NCI-H2107 treated with DMSO at 0.1 percent for 48 hours (cell line): ENCODE results near the gene KIF26B.

ENCODE experiments used
- DNase-seq: peaks from one replicate; lab custom pipeline; 2025; ENCODE audit not compliant: unreplicated experiment; lab: John Stamatoyannopoulos, UW

Gene KIF26B

DNA sequence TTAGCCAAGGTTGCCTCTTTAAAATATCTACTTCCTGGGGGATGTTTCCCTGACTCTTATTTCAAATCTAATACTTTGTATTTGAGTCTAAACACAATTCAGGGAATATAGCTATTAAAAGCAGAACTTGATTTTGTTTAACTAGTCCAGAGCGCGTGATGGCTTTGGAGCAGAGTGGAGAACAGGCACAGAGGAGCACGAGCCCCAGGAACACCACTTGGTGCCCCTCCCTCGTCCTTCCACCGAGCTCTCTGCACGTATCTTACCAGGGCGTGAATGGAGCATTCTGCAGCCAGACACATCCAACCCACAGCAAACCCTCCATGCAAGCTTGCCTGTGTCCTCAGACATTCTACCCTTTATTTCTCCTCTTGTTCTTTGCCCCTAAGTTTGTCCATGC is 14.1 kb downstream of the KIF26B start:
- DNase-seq = no peak

DNA sequence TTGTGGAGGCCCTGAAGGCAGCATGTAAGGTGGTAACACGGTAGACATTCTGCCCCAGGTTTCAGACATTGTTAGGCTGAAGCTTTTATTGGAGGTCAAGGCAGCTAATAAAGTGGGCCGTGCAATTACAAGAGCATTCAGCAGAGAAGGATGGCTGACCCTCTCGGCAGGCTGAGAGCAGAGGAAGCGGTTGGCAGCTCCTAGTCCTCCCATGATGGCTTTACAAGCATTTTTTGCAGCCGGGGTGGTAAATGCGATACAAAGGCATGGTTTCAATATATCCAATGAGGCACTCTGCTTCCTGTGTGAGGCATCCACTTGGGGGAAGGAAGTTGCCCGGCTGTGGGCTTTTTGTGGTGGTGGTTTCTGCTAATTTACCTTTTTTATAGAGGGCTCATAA is 14.6 kb downstream of the KIF26B start:
- no peak for DNase-seq

DNA sequence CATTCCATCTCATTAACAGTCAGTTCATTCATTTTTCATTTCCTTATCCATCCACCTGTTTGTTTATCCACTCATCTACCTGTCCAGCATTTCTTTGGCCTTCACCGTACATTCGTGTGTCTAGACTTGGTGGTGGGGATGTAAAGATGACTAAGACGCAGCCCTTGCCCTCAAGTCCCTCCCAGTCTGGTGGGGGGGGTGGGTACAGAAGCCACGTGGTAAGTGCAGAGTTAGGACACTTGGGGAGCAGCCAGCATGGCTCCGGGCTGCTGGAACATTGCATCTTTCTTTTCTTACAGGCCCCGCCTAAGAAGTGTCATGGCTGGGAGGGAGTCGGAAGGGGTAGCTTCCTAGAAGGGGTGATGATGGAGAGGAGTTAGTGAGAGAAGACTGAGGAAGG is 17.2 kb downstream of the KIF26B start:
- DNase-seq = no peak

DNA sequence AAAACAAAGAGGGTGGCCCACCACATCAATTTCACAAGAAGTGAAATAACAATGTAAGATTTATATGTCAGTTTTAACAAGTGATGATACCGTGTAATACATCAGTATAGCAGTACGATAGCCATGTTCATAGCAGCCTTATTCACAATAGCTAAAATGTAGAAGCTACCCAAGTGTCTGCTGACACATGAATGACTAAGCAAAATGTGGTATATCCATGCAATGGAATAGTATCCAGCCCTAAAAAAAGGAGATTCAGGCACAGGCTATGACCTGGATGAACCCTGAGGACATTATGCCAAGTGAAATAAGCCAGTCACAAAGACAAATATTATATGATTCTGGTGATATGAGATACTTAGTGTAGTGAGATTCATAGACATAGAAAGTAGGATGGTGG is 18.0 kb downstream of the KIF26B start:
- DNase-seq = no peak

DNA sequence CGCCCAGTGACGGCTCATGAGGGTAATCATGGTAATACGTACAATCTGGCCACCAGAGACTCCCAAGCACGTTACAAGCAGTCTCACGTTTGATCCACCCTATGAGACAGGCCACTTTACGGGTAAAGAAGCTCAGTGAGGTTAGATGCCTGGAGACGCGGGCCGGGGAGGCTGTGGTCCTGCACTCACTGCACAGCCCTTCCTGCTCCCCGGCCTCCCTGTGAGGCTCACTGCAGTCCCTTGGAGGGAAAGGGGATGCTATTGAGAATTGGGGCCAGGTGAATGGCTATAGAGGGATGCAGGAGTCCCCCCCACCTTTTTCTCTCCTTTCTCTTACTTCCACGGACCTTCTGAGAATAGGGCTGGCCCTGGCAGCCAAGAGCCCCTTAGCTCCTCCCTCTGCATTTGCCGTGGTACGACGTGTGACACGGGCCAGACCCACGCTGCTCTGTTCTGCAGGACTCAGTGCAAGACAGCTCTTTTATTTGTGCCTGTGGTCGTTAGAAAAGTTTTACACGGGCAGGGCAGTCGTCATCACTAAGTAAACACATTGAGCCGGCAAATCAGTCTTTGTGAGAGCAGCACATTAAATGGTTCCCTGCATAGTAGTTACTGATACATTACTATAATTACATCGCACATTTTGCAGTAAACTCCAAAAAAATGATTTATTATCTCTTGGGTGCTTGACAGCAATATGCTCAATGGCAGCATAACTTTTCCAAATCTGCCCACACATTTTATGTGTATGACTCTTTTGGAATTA is 18.8 kb downstream of the KIF26B start:
- DNase-seq = no peak

DNA sequence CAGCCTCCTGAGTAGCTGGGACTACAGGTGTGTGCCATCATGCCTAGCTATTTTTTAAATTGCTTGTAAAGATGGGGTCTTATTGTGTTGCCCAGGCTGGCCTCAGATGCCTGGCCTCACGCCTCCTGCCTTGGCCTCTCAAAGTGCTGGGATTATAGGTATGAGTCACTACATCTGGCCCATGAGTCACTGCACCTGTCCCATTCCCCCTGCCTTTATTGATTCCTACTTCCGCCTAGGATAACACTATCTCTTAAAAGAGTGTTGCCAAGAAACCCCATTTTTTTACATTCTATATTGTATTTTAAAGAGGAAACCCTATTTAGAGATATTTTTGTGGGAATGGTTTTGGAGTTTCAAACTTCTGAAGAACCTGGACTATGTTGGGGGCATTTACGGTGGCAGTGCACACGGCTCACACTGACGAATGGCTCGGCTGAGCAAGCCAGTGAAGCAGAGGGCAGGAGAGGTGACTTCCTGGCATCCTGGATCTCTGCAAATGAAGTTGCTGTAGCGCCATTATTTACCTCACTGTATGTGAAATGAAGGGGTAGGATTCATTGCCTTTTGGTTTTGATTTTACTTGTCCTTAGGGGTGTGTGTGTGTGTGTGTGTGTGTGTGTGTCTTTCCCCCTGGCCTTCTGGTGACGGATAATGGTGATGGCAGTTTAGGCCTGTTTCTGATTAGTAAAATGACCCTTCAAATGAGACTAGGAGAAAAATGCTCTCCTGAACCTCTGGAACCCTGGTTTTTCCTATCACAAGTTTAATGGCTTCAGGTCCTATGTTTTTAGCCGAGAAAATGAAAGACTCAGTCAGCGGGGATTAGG is 22.5 kb downstream of the KIF26B start:
- peak; percentile 34 for DNase-seq

DNA sequence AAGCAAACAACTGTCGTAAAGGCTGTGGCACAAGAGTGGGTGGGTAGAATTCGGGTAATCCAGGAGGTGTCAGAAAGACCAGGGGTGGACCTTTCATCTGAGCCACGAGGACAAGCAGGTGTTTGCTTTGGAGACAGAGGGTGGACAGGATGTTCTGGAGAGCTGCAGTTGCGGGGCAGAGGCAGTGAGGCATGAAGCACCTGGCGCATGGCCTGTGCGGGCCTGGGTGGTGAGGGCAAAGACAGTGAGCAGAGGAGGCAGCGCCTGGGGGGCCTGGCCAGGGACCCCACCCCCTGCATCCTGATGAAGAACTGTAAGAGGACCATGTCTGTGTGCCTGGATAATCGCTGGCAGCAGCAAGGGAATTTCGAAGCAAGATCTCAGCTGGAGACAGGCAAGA is 24.9 kb downstream of the KIF26B start:
- no peak for DNase-seq

DNA sequence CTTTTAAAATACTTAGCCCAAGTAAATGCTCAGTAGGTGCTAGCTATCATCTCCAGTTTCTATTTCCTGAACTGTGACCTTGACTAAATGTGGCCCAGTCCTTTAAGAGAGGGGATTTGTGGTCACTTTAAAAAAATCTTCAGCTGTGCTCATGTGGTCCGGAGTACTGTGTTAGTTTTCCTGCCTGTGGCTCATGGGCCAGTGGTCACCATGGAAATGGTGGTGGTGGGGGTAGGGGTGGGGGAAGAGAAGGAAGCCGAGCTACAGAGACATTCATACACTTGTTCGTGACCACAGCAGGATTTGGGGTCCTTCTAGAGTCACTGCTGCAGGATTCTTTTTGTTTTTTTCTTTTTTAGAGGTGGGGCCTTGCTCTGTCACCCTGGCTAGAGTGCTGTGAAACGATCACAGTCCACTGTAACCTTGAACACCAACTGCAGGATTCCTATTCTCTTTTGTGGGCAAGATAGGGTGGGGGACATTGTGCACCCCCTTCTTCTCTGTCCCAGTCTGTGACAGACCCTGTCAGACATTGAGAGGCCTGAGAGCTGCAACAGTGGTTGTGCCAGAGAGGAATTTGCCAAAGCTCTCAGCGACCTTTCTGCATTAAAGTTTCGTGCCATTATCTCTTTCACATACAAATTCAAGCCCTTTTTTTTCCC is 25.8 kb downstream of the KIF26B start:
- DNase-seq = no peak

DNA sequence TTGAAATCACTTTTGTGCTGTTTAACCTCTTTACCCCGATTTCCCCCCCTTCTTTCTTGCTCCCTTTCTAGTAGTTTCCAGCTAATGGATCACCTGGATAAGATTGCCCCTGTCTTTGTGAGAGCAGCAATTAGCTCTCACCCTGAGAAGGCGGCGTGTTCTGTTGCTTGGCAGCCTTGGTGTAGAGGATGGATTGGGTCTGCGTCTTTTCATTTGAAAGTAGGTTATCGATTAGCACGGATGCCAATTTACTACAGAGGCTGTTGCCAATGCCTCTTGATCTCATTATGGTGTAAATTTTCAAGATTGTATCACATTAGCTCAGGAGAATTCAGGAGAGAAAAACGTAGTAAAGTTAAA is 26.4 kb downstream of the KIF26B start:
- DNase-seq = no peak

DNA sequence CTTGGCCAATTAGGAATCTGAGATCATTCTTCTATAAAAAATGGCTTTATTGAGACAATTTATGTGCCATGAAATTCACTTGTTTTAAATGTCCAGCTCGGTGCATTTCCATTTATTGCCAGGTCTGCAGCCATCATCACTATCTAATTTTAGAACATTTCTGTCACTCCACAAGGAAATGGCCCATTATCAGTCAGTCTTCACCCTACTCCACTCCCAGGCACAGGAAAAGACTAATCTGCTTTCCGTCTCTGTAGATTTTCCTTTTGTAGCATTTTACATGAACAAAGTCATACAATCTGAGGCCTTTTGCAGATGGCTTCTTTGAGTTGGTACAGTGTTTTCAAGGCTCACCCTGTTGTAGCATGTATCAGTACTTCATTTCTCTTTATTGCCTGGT is 27.2 kb downstream of the KIF26B start:
- no peak for DNase-seq

DNA sequence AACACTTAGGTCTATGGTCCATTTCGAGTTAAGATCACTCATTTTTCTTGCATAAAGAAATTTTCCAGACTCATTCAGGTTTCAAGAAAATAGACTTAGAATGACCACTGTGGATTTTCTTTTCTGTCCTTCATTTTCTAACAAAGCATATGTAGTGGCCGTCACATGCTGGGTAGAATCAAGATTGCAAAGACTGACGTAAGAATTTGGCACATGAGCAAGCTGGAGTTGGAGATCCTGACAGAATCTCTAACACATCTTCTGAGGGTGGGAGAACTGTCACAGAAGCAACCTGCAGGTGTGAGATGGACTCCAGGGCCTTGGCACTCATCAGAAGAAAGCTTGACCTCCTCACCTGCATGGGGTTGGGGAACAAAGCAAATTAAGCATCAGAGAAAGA is 28.6 kb downstream of the KIF26B start:
- no peak for DNase-seq

DNA sequence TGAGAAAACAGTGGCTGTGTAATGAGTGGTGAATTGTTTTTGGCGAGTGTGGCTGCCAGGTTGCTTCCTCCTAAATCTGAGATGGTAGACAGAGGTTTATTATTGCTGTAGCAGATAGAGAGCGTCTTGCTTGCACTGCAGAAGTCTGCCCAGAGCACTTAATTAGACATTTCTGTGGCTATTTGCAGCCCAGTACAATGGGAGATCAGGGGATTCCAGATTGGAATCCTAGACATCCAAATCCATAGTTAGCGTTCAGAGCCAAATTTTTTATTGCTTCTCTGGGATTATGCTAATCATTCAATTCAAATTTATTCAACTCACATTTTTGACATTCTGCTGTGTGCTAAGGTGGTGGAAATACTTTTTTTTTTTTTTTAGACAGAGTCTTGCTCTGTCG is 30.0 kb downstream of the KIF26B start:
- DNase-seq = no peak

DNA sequence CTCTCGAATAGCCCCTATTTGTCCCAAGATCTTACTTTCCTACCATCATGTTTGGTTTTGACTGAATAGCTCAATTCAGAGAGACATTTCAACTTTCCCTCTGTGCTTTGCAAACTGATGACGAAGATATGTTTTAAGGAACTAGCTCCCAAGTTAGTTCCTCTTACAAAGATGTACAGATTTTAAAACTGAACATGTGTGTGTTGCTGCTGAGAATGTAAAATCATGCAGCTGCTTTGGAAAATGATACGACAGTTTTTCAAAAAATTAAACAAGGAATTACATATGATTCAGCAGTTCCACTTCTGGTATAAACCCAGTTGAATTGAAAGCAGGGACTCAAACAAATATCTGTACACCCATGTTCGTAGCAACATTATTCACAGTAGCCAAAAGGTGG is 33.6 kb downstream of the KIF26B start:
- DNase-seq = no peak

DNA sequence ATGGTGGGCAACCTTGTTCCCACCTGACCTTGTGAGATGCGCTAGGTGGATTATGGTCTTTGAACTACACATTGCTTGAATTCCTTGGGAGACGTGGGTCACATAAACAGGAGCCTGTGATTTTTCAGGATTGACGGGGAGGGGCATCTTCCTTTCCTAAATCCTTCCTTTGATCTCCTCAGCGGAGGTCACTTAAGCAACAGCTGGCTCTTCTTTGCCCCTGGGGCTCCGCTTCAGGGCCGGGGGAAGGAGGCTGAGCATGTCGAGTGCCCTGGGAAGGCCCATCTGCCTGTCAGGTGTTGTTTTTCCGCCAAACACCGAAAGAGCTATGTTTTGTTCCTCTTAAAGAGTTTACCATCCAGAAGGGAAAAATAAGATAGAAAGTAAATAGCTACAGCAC is 40.6 kb downstream of the KIF26B start:
- DNase-seq = no peak

DNA sequence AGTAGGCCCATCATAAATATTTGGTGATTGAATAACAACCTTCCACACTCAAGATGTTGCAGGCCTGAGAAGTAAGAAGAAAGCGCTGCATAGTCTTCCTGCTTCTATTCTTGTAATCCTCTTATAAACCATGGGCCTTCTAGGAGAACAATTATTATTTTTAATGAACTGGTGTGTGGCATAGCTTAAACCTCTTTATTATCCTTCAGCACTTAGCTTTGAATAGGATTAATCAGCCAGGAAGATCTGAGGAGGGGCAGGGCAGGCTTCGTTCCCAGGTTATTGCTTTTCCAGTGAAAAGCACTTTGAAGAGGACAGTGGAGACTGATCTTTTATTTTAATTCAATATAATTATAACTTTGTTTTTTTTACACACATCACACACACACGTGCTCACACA is 42.3 kb downstream of the KIF26B start:
- DNase-seq = no peak

DNA sequence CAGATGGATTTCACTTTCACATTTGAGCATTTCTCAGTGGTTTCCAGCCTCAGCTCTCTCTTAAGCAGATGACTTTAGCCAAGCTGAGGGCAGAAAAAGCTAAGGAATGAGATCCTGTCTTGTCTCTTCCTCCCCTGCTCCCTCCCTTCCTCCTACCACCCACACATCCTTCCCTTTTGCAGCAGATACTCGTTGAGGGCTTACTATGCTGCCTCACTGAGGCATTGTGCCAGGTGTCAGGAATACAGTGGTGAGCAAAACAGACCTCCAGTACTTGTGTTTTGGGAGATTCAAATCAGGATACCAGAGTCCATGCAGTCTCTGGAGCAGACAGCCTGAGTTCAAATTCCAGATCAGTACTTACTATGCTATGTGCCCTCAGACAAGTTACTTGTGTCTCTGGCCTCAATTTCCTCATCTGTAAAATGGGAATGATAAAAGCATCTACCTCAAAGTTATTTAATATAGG is 43.2 kb downstream of the KIF26B start:
- no peak for DNase-seq

DNA sequence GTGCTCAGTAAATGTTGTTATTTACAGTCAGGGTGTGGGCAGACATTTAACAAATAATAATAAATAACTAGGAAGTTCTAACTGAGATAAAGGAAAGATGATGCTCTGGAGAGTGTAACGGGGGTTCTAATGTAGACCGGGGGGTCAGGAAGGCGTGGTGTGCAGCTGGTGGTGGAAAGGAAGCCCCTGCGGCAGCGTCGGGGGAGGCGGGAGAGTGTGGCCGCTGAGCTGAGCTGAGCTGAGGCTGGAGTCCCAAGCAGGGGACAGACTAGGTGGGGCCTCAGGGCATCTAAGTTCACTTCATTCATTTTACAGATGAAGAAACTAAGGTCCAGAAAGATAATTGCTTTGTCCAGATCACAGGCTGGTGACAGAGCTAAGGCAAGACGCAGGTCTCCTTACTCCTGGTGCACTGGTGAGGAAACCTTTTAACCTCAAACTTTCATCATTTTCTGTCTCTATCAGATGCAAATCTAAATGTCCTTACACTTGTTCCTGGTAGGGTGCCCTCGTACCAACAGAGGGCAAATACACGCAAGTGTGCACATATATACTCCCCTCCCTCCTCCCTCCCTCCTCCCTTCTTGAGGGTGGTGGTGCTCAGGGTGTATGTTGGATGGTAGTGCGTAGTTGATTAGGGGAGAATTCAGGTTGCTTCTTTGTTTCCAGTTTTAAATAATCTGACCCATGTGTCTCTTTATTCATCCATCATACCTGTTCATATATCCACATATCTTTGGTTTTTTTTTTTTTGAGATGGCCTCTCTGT is 44.1 kb downstream of the KIF26B start:
- DNase-seq = no peak

DNA sequence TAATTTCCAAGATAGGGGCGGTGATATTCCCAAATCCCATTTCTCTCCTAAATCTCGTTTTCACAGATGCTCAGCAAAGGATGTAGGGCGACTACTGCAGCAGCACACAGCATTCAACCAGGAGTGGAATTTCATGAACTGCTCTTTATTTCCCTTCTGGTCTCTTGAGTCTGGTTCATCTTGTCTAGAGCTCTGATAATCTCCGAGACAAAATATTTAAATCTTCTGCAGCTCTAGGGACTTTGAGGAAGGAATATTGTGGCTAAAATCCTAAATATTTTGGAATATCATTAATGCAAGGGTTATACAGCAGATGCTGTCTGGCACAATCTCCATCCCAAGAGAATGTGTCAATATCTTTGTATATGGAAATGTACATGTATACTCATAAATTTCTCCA is 45.4 kb downstream of the KIF26B start:
- DNase-seq = no peak

DNA sequence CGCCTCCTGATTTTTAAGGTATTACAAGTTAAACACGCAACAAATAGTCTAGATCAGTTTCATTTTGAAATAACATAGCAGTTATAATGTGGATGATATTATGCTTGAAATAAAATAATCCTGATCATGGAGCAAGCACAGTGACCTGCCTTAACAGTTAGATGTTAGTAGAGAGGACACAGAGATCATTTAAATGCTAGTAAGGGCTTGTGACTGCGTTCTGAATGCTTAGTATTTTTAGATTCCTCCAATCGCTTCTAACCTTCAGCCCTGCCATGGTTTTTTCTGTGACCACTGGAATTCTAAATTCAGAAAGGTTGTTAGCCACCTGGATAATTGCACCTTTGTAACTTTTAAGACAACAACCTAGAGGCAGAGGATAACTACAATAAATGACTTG is 46.4 kb downstream of the KIF26B start:
- no peak for DNase-seq

DNA sequence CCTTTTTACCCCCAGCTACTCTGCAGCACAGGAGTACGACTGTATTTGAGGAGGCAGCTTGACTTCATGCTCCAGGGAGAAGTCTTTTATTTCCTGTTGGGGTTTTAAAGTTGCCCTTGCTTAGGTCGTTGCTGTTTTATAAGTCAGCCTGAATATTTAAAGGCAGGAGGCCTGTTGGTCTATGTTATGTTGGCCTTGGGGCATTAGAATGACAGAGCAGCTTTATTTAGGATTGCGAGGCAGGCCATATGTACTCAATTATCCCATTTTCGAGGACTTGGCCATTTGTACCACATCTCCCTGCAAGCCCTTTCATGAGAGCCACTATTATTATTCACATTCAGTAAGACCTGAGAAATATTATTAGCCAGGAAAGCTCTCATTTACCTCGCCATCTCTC is 47.0 kb downstream of the KIF26B start:
- DNase-seq = no peak

DNA sequence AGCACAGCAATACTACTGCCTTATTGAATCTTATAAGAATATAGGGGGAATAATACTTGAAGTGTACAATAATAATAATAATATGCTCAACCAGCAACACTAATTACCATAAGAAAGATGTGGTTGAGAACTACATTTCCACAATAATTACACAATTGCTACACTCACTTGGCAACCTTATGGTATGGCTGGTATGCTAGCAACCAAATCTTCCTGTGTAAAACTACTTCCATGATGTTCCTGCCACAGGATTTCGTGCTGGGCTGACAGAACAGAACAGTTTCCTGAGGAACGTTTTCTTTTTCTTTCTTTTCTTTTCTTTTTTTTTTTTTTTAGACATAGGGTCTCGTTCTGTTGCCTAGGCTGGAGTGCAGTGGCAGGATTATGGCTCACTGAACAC is 50.6 kb downstream of the KIF26B start:
- no peak for DNase-seq
